HG03378 (cell line): ENCODE measurements around the gene CYP1A1.
"Not testable (repeated sequence)": the region's sequence is repeated elsewhere in the genome, so short reads cannot be mapped to it uniquely, and the experiment has no call there.

Experiments
- ATAC-seq: cut with Tn5 transposase; IDR thresholded peaks from one replicate; pipeline ENCODE4 v1.9.1; 2021; ENCODE audit warnings: mild to moderate bottlenecking, moderate library complexity; ENCODE audit not compliant: unreplicated experiment

The CYP1A1 gene

DNA sequence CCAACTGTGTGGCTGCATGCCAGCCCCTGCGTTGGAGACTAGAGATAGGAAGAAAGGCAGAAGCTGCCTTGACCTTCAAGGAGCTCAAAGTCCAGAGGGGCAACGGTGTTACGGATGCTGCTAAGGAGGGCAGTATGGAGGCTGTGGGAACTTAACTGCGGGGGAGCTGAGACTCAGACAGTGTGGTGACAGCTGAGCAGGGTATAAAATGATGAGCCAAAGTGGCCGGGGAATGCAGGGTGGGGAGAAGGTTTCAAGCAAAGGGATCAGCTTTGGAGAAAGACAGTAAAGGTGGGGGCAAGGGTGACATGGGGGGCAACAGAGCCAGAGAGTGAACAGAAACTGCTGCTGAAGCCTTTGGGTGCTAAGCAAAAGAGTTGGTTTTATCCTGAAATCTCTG, 17.1 kb upstream of the CYP1A1 start:
- ATAC-seq, result no peak

DNA sequence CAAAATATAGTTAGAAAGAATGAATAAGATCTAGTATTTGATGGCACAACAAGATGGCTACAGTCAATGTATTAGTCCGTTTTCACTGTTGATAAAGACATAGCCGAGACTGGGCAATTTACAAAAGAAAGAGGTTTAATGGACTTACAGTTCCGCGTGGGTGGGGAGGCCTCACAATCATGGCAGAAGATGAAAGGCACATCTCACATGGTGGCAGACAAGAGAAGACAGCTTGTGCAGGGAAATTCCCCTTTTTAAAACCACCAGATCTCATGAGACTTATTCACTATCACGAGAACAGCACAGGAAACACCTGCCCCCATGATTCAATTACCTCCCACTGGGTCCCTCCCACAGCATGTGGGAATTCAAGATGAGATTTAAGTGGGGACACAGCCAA, 12.9 kb upstream of the CYP1A1 start:
- ATAC-seq, result not testable (repeated sequence)

DNA sequence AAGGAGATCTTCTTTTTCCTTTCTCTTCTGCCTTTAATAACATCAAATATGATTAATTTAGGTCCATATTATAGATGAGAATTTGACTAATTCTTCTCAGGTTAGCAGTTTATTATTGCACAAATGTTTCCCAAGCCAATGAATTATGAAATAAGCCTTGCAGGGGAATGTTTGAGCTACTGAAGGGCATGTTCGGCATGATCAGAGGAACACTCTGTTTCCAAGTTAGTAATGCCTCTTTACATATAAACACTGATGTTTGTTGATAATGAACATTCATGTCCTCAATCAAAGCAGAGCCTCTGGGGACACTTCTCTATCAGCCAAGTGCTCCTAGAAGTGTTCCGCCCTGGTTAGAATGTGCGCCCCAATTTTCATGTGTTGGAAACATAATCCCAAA, 10.0 kb upstream of the CYP1A1 start:
- no peak for ATAC-seq

DNA sequence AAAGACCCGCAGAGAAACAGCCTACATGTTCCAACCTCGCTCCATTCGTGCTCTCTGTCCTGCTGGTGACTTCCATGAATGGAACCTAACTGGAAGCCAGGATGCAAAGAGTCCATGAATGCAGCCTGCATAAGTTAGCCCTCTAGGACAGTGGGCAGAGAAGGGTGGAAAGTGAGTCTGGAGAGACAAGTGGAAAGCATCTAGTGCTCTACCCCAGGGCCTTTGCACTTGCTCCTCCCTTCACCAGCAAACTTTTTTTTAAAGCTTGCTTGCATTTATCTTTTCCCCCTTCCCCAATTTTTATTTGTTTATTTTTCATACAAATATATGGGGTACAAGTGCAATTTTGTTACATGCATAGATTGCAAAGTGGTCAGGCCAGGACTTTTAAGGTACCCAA, 7.9 kb upstream of the CYP1A1 start:
- no peak for ATAC-seq

DNA sequence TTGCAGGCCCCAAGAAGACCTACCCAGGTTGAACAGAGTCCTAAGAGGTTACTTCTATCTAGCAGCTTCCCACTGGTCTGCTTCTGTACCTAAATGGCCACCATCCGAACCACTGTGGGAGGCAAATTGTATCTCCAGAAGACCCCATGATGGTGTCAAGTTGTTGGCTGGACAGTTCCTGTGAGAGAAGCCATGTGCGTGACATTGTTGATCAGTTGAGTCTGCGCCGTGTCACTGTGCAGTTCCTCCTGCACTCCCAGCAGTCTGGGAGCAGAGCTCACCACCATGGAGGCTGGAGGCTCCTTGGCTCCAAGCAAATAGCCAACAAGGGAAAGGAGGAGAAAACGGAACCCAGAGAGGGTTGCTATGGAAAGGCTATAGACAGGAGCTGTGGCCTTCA, 7.5 kb upstream of the CYP1A1 start:
- ATAC-seq, result no peak

DNA sequence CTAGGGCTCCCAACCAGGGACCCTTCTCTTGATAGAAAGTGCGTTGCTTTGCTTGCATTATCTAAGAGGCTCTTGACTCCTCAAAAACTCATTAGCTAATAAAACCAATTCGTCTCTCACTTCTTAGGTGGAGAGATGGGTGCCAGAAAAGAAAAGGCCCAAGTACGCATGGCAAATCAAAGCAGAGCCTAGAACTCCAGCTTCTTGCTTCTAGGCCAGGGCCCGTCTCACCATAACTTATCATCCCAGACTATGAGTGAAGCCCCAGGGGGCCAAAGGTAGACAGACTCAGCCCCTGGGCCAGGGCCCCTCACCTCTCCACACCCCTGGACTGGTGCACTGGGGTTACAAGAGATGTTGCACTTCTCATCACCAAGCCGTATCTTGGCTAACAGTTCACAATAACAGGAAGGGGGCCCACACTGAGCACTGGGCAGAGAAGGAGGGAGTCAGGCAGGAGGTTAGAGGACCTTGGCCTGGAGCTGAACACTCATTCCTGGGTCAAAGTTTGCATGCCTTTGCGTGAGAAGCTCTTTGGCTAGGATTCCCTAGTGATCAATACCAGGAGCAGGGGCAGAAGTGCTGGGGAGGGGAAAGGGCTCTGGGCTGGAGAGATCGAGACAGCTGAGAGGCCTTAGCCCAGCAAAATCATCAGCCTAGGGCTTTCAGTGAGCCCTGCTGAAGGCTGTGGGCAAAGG, 5.4 kb upstream of the CYP1A1 start:
- no peak for ATAC-seq

DNA sequence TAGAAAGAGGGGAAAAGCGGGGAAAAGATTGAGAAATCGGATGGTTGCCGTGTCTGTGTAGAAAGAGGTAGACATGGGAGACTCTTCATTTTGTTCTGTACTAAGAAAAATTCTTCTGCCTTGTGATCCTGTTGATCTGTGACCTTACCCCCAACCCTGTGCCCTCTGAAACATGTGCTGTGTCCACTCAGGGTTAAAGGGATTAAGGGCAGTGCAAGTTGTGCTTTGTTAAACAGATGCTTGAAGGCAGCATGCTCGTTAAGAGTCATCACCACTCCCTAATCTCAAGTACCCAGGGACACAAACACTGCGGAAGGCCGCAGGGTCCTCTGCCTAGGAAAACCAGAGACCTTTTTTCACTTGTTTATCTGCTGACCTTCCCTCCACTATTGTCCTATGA, 4.0 kb upstream of the CYP1A1 start:
- ATAC-seq, result not testable (repeated sequence)

DNA sequence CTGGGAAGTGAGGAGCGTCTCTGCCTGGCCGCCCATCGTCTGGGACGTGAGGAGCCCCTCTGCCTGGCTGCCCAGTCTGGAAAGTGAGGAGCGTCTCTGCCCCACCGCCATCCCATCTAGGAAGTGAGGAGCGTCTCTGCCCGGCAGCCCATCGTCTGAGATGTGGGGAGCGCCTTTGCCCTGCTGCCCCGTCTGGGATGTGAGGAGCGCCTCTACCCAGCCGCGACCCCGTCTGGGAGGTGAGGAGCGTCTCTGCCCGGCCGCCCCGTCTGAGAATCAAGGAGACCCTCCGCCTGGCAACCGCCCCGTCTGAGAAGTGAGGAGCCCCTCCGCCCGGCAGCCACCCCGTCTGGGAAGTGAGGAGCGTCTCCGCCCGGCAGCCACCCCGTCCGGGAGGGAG, 3.4 kb upstream of the CYP1A1 start:
- not testable (repeated sequence) for ATAC-seq

DNA sequence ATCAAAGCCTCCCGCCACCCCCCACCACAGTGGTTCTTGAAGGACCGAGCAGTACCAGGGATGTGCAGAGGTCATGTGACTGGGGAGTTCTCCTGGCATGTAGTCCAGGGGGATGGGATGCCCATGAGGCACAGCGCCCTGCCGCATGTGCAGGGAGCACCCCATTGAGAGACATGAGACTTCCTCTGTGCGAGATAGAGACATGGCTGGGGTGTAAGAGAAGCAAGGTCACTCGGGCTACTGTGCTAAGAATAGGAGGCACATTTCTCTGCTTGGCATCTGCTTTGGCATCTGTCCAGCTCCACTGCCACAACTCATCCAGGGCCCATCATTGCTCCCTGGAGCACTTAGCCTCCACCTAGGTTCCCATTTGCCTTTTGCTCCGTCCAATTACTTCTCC, 2.4 kb upstream of the CYP1A1 start:
- ATAC-seq, result no peak

DNA sequence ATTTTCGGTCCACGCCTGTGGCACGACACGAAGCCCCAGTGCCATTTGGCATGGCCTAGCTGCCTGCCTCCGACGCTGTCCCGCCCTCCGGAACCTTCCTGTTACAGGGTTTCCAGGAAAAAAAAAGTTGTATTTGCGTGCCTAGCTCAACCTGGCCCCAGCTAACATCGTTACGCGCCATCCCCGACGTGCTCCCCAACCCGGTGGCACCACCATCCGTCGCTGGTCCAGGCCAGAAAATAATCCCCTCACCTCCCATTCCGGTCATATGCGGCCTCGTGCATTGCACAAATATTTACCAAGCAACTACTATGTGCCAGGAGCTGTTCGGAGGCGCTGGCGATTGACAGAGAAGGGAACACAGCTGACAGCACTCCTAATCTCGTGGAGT, 1.4 kb upstream of the CYP1A1 start:
- no peak for ATAC-seq

DNA sequence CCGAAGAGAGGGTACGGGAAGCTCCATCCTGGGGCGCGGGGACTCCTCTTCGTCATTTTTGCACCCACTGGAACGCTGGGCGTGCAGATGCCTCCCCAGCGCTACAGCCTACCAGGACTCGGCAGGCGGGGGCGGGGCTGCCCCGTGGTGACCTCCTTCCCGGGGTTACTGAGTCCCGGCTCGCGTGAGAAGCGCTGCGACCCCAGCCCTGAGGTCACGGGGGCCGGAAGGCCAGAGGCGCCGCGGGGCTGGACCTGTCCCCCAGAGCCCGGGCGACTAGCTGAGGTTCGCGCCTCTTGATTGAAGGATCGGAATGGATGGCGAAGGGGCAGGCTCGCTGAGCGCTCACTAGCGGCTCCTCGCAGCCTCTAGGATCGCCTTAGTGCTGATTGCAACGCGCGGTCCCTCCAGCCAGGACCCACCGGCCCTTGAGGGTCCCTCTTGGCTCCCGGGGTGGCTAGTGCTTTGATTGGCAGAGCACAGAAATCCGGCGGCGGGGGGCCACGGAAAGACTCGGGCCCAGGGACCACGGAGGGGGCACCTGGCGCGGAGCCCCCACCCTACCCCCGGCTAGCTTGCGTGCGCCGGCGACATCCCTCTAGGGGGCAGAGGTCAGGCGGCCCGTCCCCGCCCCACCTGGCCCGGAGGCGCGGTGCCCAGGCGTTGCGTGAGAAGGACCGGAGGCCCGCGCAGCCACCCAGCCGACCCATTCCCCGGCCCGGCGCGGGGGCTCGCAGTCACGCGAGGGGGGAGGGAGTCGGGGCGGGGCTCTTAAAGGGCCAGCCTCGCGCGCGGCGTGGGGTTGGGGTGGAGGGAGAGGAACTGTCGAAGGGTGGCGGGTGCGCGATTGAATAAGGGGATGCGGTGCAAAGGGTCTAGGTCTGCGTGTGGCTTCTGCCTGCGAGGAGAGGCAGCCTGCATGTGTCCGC, 781 bp upstream of the CYP1A1 start:
- ATAC-seq, result no peak

DNA sequence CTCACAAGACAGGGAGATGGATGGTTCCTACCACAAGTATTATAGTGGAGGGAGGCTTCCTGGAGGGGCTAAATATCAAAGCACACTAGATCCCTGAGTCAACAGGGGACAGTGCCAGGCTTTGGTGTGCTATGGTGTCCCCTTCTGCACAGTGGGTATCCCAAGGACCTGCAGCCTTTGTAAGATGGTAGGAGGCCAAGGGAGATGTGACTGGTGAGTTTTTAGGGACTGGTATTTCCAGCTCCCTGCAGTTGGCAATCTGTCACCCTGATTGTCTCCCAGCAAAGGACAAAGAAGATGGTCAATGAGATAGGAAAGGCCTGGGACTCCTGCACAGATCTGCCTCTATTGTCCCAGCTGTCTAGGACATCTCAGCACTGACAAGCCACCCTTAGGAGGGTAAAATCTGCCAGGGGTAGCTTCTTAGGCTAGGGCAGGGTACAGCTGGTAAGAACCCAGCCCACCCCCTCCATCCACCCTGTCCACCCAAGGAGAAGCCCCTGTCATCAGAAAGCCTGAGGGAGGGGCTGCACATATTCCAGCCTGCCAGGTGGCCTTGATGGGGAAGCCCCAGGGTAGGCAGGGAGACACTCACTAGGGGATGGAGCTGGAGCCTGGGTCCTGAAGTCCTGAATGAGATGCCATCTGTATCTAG, 631 bp downstream of the CYP1A1 start:
- no peak for ATAC-seq

DNA sequence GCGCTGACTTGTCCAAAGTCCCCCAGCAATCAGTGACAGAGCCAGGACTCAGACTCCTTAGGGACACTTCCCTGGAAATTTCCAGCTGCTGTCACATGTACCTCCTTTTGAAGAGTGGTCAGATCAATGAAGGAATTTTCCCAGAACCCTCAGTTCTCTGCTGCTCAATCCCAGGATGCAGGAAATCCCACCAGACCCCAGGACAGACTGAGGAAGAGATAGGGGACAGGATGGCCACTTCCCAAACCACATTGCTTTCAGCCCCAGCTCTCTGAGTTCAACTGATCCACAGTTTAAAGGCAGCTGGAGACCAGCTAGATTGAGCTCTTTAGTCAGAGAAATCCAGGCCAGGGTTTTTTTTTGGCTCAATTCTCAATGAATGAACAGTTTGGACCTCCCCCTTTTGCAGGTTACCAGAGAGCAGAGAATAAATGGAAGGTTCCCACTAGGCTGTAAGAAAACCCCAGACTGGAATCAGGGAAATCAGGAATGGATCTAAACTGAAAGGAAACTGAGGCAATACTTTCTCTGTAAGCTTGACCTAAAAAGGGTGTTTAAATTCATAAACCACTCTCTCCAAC, 1.5 kb downstream of the CYP1A1 start:
- ATAC-seq, result no peak

DNA sequence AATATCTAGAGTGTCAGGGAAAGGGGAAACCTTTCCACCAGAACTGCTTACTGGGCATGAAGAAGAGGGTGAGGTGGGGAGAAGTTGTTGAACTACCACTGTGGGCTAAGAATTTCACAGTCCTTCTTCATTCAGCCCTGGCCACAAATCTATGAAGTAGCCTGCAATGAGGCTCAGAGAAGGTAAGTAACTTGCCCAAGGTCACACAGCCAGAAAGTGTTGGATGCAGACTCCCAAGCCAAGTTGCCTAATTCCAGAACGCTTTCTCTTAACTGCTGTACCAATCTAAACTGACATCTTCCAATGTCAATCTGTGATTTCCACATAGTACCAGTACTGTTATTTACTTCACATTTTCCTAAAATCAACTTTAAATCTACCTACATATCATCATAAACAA, 2.1 kb downstream of the CYP1A1 start:
- no peak for ATAC-seq

DNA sequence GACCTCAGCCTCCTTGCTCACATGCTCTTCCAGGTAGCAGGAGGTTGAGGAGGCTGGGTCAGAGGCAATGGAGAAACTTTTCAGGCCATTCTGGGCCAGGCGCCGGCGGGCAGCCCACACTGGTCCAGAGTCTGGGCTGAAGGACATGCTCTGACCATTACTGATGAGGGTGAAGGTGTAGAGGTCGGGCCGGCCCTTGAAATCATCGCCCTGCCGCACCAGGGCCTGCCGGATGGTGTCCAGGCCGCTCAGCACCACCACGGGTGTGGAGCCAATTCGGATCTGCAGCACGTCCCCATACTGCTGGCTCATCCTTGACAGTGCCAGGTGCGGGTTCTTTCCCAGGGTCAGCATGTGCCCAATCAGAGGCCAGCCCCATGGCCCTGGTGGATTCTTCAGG, 2.7 kb downstream of the CYP1A1 start:
- ATAC-seq, result no peak

DNA sequence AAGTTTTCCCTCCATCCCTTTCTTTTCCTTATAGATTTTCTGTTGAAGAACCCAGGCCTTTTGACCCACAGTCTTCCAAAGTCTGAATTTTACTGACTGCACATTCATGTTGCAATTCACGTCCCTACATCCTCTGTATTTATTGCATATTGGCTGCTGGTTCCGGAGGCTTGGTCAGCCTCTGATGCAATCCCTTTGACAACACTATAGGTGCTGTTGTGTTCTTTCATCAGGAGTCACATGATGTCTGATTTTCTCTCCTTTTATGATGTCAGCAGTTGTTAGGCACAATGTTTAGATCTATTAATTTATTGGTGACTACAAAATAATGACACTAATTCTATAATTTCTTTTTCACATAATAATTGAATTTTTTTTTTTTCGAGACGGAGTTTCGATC, 8.7 kb downstream of the CYP1A1 start:
- ATAC-seq, result no peak

DNA sequence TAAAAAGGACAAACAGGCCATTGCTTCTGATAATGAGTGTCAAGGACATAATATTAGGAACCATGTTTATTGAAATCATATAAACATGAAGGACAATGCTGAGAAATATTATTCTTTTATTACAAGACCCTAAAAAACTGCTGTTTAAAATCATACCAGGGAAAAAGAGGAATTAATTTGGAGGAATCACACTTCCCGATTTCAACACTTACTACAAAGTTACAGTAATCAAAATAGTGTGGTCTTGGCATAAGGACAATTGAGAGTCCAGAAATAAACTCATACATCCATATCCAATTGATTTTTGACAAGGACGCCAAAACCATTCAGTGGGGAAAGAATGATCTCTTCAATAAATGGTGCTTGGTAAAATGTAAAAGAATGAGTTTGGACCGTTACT, 13.0 kb downstream of the CYP1A1 start:
- no peak for ATAC-seq

DNA sequence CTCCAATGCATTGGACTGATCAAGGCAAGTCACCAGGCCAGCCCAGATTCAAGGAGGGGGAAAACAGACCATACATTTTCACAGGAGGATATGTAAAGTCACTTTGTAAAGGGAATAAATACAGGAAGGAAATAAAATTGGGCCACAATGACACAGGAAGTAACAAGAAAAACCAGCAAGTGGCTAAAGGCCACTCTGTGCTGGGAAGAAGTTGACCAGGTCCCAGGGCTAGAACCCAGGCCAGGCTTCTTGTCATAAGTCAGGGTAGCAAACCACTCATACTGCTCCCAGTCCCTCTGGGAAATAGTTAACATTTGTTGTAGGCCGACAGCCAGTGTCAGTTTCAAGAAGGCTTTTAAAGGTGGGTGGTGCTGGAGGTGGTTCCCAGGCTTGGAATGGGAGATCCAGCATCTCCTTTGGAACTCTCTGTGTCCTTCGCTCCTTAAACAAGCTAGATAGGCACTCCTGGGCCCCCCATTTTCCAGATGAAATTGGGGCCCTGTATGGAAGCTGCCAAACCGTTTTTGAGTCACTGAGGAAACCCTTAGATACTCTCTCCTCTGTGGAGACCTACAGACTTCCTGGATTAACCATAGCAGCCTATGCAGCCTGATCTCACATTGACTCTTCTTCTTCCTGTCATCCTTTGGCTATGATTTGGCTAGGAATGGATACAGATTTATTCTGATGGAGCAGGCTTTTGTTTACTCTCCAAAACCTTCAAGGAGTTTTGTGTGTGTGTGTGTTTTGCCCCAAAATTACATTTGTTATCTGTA, 14.8 kb downstream of the CYP1A1 start:
- ATAC-seq, result no peak

DNA sequence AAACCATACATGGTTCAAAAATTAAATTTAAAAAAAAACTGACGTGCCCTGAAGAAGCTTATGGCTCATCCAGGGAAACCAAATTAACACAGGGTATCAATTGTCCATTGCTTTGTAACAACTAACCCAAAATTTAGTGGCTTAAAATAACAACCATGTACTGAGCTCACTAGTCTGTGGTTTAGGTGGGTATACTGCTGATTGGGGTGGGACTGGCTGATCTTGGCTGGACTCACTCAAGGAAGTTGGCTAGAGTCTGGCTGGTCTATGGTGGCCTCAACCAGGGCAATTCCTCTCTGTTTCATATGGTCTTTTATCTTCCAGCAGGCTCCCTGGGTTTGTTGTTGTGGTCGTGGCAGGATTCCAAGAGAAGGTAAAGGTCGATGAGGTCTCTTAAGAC, 15.4 kb downstream of the CYP1A1 start:
- ATAC-seq, result no peak

DNA sequence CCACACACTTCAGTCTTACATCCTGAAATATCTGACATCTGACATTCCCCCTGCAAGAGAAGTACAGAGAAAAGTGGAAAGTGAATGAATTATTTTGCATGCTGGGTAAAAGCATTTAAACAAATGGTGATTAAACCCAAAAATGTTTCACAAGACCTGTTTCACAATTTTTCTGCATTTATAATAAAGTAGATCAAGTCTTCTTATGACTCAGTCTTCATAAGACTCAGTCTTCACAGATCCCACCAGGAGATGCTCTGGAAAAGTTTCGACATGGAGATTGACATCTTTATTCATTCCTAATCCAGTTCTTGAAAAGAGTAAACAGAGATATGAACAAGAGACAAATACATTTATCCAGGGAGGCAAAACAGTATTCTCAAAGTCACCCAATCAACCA, 16.3 kb downstream of the CYP1A1 start:
- no peak for ATAC-seq

DNA sequence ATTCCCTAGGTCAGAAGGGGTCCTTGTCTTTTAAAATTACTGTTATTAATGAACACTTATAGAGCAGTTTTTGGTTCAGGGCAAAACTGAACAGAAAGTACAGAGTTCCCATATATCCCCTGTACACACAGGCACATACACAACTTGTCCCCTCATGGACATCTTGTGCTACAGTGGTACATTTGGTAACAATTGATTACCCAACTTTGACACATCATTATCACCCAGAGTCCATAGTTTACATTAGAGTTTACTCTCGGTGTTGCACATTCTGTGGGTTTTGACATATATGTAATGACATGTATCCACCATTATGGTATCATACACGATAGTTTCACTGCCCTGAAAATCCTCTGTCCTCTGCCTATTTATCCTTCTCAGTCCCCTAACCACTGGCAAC, 28.5 kb downstream of the CYP1A1 start:
- no peak for ATAC-seq
